Cerebellar nuclear complex (tissue), 1 donor: ENCODE measurements around the gene PDXDC1.
"Not testable (repeated sequence)": the region's sequence is repeated elsewhere in the genome, so short reads cannot be mapped to it uniquely, and the experiment has no call there.

ENCODE experiments used
- DNase-seq, 2 experiments: peaks; one replicate each; lab custom pipeline; 2025; lab: John Stamatoyannopoulos, UW

Gene PDXDC1

GRCh38 chr16:15016951-15017580 lies 42.2 kb downstream of the PDXDC1 start:
- not testable (repeated sequence) for DNase-seq

DNA sequence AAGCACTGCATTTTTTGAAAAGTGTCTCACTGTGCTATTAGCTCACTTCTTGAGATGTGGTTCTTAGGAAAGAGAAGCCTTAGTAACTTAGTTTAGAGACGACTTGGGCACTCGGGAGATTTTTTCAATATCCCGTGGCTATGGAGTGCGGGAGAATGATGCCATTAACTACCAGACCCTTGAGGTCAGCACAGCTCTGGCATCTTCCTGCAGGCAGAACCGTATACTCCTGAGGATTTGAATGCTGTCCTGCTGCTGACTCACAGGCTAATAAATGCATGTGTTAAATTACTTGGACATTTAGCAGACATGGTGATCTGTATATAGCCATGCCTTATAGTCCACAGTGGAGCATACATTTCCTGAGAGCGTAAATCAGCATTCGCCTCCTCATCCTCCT lies 46.6 kb downstream of the PDXDC1 start:
- DNase-seq = not testable (repeated sequence)

- DNase-seq = not testable (repeated sequence)
Observed at GRCh38 chr16:15022194-15022593, 47.4 kb downstream of the PDXDC1 start.

DNA sequence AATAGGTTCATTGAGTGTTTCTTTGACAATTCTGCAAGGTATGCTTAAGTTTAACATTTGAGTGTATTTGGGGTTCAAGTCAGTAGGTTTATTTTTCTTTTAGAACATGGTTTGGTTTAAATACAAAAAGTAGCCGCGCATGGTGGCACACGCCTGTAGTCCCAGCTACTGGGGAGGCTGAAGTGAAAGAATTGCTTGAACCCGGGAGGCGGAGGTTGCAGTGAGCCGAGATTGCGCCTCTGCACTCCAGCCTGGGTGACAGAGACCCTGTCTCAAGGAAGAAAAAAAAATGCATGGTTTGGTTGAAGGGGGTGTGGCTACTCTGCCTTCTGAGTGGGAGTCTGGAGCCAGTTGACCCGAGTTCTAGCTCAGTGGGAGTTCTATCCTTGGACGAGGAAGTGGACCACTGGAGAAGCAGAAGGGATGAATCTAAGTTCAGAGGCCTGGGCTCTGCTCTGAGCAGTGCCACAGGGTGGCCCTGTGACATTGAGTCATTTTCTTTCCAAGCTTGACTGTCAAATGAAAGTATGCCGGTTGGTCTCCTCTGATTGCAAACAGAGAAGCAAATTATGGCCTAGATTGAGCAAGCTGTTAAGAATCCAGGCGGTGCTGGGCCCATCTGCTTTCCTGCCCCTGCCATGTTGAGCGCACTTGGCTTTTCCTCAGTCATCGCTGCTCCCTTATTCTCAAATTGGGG lies 48.7 kb downstream of the PDXDC1 start:
- DNase-seq = not testable (repeated sequence)

GRCh38 chr16:15024858-15025199 lies 50.0 kb downstream of the PDXDC1 start:
- DNase-seq = not testable (repeated sequence)

DNA sequence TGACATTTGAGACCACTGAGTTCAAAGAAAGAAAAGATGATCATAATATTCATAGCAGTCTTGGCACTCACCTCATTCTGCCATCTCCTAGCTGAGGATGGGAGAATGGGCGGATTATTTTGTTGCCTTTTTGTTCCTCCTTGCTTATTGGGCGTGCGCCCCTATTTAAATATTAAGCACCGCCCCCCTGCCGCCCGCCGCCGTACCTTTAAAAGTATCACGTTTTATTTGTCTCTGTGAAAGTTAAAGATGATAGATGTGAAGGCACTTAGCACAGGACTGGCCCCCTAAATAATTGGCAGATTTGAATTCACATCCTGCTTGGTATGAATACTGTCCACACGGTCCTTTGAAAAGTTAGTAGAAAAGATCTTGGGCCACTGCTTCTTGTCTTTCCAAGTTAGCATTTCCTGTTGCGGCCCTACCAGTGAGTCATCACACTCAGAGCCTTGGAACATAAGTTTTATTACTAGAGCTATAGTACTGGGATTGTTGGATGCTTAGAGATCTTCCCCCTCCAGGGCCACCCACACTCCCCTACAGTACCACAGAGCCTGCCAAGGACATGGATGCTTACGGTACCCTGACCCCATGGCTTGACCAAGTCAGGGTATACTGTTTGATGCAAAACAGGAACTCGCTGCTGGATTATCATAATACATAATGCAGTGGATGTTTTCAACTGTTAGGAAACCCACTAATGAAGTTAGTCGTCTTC lies 50.6 kb downstream of the PDXDC1 start:
- not testable (repeated sequence) for DNase-seq

GRCh38 chr16:15027051-15027450 lies 52.2 kb downstream of the PDXDC1 start:
- not testable (repeated sequence) for DNase-seq

DNA sequence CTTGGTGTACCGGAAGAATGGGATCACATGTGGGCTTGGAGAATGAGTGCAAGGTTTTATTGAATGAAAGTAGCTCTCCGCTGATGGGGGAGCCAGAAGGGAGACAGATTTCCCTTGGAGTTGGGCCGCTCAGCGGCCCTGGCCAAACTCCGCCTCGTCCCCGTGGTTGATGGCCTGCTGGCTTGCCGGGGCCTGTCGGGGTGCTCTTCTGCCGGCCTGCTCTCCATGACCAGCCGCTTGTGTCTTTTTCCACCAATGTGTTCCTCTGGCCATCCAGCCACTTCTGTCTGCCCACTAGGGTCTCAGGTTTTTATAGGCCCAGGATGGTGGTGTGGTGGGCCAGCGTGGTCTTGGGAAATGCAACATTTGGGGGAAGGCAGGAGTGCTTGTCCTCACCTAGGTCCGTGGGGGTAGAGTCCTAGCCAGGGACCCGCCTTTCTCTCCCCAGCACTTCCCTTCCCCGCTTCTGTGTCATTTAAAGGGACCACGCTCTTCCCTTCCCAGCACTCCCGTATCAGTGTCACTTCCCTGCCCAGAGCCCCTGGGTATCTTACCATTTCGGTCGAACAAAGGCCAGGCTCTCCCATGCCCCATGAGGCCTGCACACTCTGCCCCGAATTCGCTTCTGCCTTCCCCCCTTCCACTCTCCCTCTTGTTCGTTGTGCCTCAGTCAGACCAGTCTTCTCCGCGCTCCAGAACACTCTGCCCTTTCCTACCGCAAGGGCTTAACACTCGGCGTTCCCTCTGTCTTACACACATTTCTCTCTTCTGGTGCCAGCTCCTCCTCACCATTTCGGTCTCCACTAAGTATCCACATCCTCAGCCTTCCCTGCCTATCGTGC lies 52.9 kb downstream of the PDXDC1 start:
- DNase-seq = not testable (repeated sequence)

DNA sequence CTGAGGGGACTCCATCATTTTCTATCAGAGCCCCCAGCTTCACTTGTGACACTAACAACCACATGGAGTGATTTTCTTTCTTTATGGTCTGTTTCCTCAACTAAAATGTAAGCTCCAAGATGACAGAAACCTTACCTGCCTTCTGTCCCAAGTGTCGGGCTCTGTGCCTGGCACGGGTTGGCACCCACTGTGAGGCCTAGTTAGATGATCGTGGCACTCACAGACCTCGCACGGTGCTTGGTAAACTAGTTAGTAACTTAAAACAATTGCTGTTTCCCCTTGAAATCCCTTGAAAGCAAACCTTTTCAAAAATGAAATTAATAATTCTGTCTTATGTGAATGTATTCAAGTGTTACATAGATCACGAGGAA lies 53.5 kb downstream of the PDXDC1 start:
- DNase-seq = not testable (repeated sequence)

DNA sequence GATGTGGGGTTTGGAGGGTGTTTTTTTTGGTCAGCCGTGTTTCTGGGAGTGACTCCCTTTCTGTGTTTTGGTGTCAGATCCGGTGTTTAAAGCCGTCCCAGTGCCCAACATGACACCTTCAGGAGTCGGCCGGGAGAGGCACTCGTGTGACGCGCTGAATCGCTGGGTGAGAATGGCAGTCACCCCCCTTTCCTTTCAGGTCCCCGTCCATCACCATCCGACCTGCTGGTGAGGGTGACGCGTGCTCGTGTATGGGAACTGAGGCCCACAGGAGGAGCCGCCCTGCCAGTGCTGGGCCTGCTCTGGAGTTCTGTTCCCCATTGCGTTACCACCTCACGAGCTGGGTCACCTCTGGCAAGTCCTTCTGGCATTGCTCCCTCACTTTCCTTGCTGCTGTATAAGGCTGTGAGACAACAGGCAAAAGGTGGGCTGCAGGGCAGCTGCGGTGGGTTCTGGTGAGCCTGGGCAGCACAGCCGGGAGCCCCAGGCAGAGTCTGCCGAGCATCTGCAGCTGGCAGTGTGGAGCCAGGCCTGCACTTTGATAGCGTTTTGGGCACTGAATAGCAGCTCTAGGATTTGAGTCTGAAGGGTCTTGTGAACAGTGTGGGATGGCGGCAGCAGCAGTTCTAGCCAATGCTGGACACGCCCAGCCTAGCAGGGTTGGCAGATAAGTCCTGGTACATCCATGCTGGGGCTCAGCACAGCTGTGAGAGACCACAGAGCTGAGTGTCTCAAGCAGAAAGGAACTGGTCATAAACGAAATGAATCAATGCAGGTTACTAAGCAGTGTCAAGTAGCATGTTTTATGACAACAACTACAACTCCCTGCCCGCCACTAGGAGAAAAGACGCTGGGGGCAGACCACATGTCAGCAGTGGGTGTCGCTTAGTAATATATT lies 54.2 kb downstream of the PDXDC1 start:
- DNase-seq = not testable (repeated sequence)

GRCh38 chr16:15029749-15030148 lies 54.9 kb downstream of the PDXDC1 start:
- DNase-seq = not testable (repeated sequence)

GRCh38 chr16:15031179-15031578 lies 56.4 kb downstream of the PDXDC1 start:
- no peak for DNase-seq

GRCh38 chr16:15031586-15031985 lies 56.8 kb downstream of the PDXDC1 start:
- no peak for DNase-seq

- DNase-seq = no peak
Observed at GRCh38 chr16:15032547-15033308, 57.9 kb downstream of the PDXDC1 start.

- no peak for DNase-seq
Observed at GRCh38 chr16:15033309-15033707, 58.5 kb downstream of the PDXDC1 start.

DNA sequence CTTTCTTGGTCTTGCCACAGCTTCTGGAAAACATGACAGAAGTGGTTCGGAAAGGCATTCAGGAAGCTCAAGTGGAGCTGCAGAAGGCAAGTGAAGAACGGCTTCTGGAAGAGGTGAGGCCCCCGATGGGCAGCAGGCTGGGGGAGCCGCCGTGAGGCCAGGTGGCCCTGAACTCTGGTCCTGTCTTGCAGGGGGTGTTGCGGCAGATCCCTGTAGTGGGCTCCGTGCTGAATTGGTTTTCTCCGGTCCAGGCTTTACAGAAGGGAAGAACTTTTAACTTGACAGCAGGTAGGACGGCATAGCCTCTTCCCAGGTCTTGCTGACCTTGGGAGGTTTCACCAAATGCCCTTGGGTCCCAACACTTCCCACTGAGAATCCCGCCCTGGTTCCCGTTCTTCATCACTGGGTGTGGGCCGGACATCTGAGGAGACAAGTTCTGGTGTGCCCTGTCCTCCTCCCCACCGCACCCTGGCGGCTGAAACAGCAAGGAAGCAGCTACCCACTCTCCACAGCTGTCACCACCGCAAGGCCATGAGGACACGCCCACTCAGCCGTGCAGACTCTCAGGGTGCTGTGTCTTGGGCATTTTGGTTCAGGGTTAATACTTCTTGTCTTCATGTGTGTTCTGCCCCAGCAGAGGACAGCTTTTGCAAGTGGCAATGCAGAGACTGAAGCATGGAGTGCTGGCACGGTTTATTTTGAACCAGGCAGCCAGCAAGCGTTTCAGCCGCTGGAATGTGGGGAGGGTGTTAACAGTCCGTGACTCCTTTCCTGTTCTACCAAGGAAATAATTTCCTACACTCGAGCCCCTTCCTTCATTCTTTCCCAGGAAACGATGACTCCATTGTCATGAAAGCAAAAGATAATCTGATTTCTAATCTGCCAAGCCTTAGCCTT lies 59.7 kb downstream of the PDXDC1 start:
- DNase-seq = no peak

- no peak for DNase-seq
Observed at GRCh38 chr16:15035163-15035729, 60.4 kb downstream of the PDXDC1 start.

- DNase-seq = no peak
Observed at GRCh38 chr16:15037003-15037402, 62.2 kb downstream of the PDXDC1 start.

GRCh38 chr16:15037745-15038144 lies 62.9 kb downstream of the PDXDC1 start:
- DNase-seq = no peak
